Peyer's patch (tissue), 4 donors: Measurements from ENCODE around the gene ITGAE.

ENCODE experiments used
- CTCF ChIP-seq, 6 experiments: fragments of 450-650 bp in 4 of 6; fragments of 200-600 bp in 2 of 6; sonication (generic) in 1 of 6; IDR thresholded peaks; one replicate each; pipeline ENCODE4 v1.5.1; 2017 to 2019; ENCODE audit warnings: antibody characterized with exemption in 6 of 6, mild to moderate bottlenecking in 3 of 6, moderate library complexity in 1 of 6
- POLR2A ChIP-seq, 2 donors: fragments of 450-650 bp; IDR thresholded peaks; one replicate each; pipeline ENCODE4 v1.5.1; 2017; ENCODE audit warnings: antibody characterized with exemption in 2 of 2, mild to moderate bottlenecking in 2 of 2, moderate library complexity in 2 of 2

GRCh38 chr17:3812771-3813170, 11.8 kb upstream of the ITGAE start:
- TF ChIP-seq CTCF (IDR thresholded peaks at IDR 0.05): no peak
- no peak for TF ChIP-seq POLR2A (IDR thresholded peaks at IDR 0.05)
